ENCODE measurements around the gene APBB3.
A peak's percentile ranks its signal among the peaks of the same experiment; 100 is the strongest.

APBB3 gene

DNA sequence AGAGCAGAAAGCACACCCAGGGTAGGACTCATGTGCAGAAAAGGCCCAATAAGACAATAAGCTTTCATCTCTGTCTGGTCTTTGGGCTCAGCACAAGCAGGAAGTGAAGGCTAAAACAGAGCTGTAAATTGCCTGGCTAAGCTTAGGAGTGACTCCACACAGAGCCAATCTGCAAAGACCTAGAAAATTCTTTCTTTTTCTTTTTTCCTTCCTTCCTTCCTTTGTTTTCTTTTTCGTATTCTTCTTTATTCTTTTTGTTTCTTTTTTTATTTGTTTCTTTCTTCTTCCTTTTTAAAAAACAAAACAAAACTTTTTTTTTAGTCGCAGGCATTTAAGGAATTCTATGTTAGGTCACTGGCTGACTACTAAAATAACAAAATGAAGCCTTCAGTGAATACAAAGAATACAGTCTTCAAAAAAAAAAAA lies 12.4 kb upstream of the APBB3 start:
- DNase-seq (ENCODE audit: extremely low read depth, low read depth), result no peak
- TF ChIP-seq CTCF (IDR thresholded peaks at IDR 0.05; ENCODE audit: low read depth, low read length, missing control alignments), result no peak
- no peak overlapping the region for H3K4me3 ChIP-seq (replicated peaks; ENCODE audit: low read depth, low read length)

DNA sequence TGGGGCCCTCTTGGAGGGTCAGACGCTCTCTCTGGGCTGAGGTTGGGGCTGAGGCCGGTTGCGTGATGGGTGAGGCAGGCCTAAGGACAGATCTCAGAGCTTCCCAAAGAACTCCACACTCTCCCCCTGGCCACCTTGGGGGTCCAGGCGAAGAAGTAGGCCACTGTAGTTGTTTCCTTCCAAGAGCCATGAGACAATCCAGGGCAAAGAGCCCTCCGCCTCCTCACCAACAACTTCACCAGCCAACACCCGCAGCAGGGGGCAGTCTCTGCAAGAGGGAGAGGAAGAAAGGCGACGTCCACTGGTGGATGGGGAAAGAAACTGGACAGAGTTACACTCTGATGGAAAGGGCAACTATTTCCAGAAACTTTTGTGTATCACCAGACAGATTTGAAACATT lies 10.9 kb upstream of the APBB3 start:
- DNase-seq (ENCODE audit: extremely low read depth, low read depth), result no peak
- H3K4me3 ChIP-seq (replicated peaks; ENCODE audit: low read depth, low read length), result no peak overlapping the region
- peak; percentile 40 for TF ChIP-seq CTCF (IDR thresholded peaks at IDR 0.05; ENCODE audit: low read depth, low read length, missing control alignments)

GRCh38 chr5:140574165-140574564 lies 9.8 kb upstream of the APBB3 start:
- no peak for DNase-seq (ENCODE audit: extremely low read depth, low read depth)
- no peak for TF ChIP-seq CTCF (IDR thresholded peaks at IDR 0.05; ENCODE audit: low read depth, low read length, missing control alignments)
- no peak overlapping the region for H3K4me3 ChIP-seq (replicated peaks; ENCODE audit: low read depth, low read length)

DNA sequence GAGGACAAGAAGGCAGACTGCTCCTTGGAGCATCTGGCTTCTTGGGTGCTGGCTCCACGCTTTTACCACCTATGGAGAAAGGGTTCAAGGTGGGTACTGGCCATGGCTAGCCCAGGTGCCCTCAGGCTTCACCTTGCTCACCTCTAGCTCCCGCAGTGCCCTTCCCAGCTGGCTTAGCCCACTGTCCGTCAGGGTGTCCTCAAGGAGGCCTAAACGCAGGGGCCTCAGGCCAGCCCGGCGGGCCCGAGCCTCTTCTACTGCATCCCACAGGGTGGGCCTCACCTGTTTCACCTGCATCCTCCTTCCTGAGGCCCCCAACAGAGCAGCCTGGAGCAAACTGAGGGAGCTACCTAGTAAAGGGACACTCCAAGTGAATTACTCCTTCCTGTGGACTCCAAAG lies 9.3 kb upstream of the APBB3 start:
- H3K4me3 ChIP-seq (replicated peaks; ENCODE audit: low read depth, low read length), result no peak overlapping the region
- no peak for TF ChIP-seq CTCF (IDR thresholded peaks at IDR 0.05; ENCODE audit: low read depth, low read length, missing control alignments)
- DNase-seq (ENCODE audit: extremely low read depth, low read depth), result no peak

- no peak for DNase-seq (ENCODE audit: extremely low read depth, low read depth)
- TF ChIP-seq CTCF (IDR thresholded peaks at IDR 0.05; ENCODE audit: low read depth, low read length, missing control alignments), result no peak
- H3K4me3 ChIP-seq (replicated peaks; ENCODE audit: low read depth, low read length), result no peak overlapping the region
Observed at GRCh38 chr5:140571105-140571504, 6.7 kb upstream of the APBB3 start.

DNA sequence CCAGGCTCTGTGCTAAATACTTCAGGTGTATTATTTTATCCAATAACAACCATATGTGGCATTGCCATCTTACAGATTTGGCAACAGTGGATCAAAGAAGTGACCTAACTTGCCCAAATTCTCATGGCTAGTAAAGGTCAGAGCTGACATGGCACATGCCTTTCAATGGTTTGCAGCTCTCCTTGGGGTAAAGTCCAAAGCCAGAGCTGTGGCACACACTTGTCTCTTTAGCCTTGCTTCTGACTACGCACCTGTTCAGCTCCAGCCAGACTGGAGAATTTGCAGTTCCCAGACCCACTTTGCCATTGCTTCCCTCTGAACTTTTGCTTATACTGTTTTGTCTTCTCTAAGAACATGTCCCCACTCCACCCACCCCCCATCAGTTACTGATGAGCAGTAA lies 6.1 kb upstream of the APBB3 start:
- DNase-seq (ENCODE audit: extremely low read depth, low read depth), result no peak

More for the DNA sequence above, 6.1 kb upstream of the APBB3 start:
- H3K4me3 ChIP-seq (replicated peaks; ENCODE audit: low read depth, low read length), result no peak overlapping the region
- no peak for TF ChIP-seq CTCF (IDR thresholded peaks at IDR 0.05; ENCODE audit: low read depth, low read length, missing control alignments)

Measured in HFF-Myc (cell line).